Breast epithelium (tissue), 3 donors: ENCODE measurements around the gene ZSCAN5A.

Source experiments
- CTCF ChIP-seq, 3 donors: fragments of 450-650 bp; IDR thresholded peaks; one replicate each; pipeline ENCODE4 v1.5.1; 2016 to 2017; ENCODE audit warnings: antibody characterized with exemption in 3 of 3, mild to moderate bottlenecking in 3 of 3, moderate library complexity in 3 of 3
- POLR2A ChIP-seq: fragments of 450-650 bp; IDR thresholded peaks from one replicate; pipeline ENCODE4 v1.6.1; 2016; ENCODE audit warnings: antibody characterized with exemption, mild to moderate bottlenecking, moderate library complexity

GRCh38 chr19:56191115-56191514 is 123.5 kb downstream of the ZSCAN5A start:
- TF ChIP-seq POLR2A (no peak), CTCF (IDR thresholded peaks at IDR 0.05) (no peak)
